NCI-H2107 treated with DMSO at 0.1 percent for 48 hours (cell line): ENCODE results near the gene ATIC.

Experiments used
- DNase-seq: peaks from one replicate; lab custom pipeline; 2025; ENCODE audit not compliant: unreplicated experiment; lab: John Stamatoyannopoulos, UW

ATIC gene

GRCh38 chr2:215396595-215397313, 84.9 kb downstream of the ATIC start:
- DNase-seq: no peak

- no peak for DNase-seq
These were observed 85.9 kb downstream of the ATIC start for GRCh38 chr2:215397632-215398341.

GRCh38 chr2:215399067-215399716, 87.3 kb downstream of the ATIC start:
- DNase-seq: no peak
